OCI-LY3 (cell line): ENCODE data around the gene MAST2.

Source experiments
- CTCF ChIP-seq: fragments of 200-600, 300-600 bp; sonication (generic); IDR thresholded peaks from 2 replicates; pipeline ENCODE4 v1.5.1; 2014; ENCODE audit warnings: antibody characterized with exemption, low read length, low read depth
- EZH2phosphoT487 ChIP-seq: fragments of 200-600 bp; shearing (Covaris generic); IDR thresholded peaks from 2 replicates; pipeline ENCODE4 v1.6.1; 2018; ENCODE audit warnings: antibody characterized with exemption, mixed run types, low read depth

- TF ChIP-seq CTCF (no peak), EZH2phosphoT487 (no peak)
These were observed 58.6 kb downstream of the MAST2 start for GRCh38 chr1:45862008-45862407.
